CD4-positive, CD25-positive, alpha-beta regulatory T cell (primary cell): ENCODE data around the gene COPG1. TPM values are rescaled to one million over a fixed set of nuclear protein-coding genes. Genes with fewer than 3 reads are reported as not detected.

Experiments used
- ATAC-seq, 2 donors: fragments of 150-1000 bp; cut with Tn5 transposase; one replicate each; pipeline ENCODE4 v1.10.0; 2021; ENCODE audit warnings: low read depth in 2 of 2, moderate number of reproducible peaks in 2 of 2, moderate library complexity in 1 of 2
- DNase-seq, 3 donors: peaks; one replicate each; pipeline versions ENCODE4 v3.0.0 to v3.0.0-alpha.2; 2012 to 2022; ENCODE audit warnings: mixed read lengths in 1 of 3
- H3K27ac ChIP-seq: one replicate; pipeline ENCODE4 v1.7.0; 2013; ENCODE audit warnings: mild to moderate bottlenecking, low read length; ENCODE audit not compliant: insufficient read depth, poor library complexity, severe bottlenecking
- H3K27me3 ChIP-seq: one replicate; pipeline ENCODE4 v1.7.0; 2013; ENCODE audit warnings: low read length; ENCODE audit not compliant: control insufficient read depth, insufficient read depth
- H3K36me3 ChIP-seq: one replicate; pipeline ENCODE4 v1.7.0; 2013; ENCODE audit warnings: mild to moderate bottlenecking, low read length, moderate library complexity; ENCODE audit not compliant: control insufficient read depth, insufficient read depth
- H3K4me1 ChIP-seq: 2 replicates; pipeline ENCODE4 v1.7.0; 2013; ENCODE audit warnings: mild to moderate bottlenecking, low read length; ENCODE audit not compliant: insufficient read depth, control insufficient read depth, poor library complexity, severe bottlenecking
- H3K4me3 ChIP-seq: one replicate; pipeline ENCODE4 v1.7.0; 2013; ENCODE audit warnings: low read depth, mild to moderate bottlenecking, low read length, moderate library complexity
- H3K9me3 ChIP-seq, 2 experiments: 1 replicate in 1 of 2; 2 replicates in 1 of 2; pipeline ENCODE4 v1.7.0; 2013; ENCODE audit warnings: low read length in 2 of 2, mild to moderate bottlenecking in 1 of 2, moderate library complexity in 1 of 2; ENCODE audit not compliant: control insufficient read depth in 2 of 2
- H3K27ac Mint-ChIP-seq, 3 donors: one replicate each; pipeline ENCODE4 v1.8.0; 2020 to 2022; ENCODE audit warnings: mild to moderate bottlenecking in 3 of 3, mixed read lengths in 3 of 3, moderate library complexity in 2 of 3
- H3K27me3 Mint-ChIP-seq: one replicate; pipeline ENCODE4 v1.8.0; 2022; ENCODE audit warnings: mild to moderate bottlenecking, mixed read lengths
- H3K36me3 Mint-ChIP-seq: one replicate; pipeline ENCODE4 v1.8.0; 2020; ENCODE audit warnings: mixed read lengths
- H3K4me1 Mint-ChIP-seq, 4 donors: one replicate each; pipeline ENCODE4 v1.8.0; 2020 to 2022; ENCODE audit warnings: mixed read lengths in 4 of 4, mild to moderate bottlenecking in 1 of 4
- H3K4me3 Mint-ChIP-seq, 4 donors: one replicate each; pipeline ENCODE4 v1.8.0; 2020 to 2022; ENCODE audit warnings: mild to moderate bottlenecking in 4 of 4, mixed read lengths in 4 of 4, moderate library complexity in 3 of 4
- H3K9me3 Mint-ChIP-seq, 7 donors: one replicate each; pipeline ENCODE4 v1.8.0; 2020 to 2022; ENCODE audit warnings: mixed read lengths in 7 of 7, mild to moderate bottlenecking in 3 of 7, moderate library complexity in 2 of 7
- polyA plus RNA-seq, 4 donors: library from polyadenylated mRNA; unstranded; fragments of 300-500 nt; fragmentation: Illumina TruSeq; gene quantifications; one replicate each; pipeline ENCODE4 v1.2.3, GENCODE V29; 2021
- total RNA-seq: library from RNA; stranded (reverse); gene quantifications from one replicate; pipeline ENCODE4 v1.2.3, GENCODE V29; 2022

The COPG1 gene
- total and polyA plus RNA-seq, 5 donors from 2014 or later: 67.7 to 105 (median 88.4) TPM

DNA sequence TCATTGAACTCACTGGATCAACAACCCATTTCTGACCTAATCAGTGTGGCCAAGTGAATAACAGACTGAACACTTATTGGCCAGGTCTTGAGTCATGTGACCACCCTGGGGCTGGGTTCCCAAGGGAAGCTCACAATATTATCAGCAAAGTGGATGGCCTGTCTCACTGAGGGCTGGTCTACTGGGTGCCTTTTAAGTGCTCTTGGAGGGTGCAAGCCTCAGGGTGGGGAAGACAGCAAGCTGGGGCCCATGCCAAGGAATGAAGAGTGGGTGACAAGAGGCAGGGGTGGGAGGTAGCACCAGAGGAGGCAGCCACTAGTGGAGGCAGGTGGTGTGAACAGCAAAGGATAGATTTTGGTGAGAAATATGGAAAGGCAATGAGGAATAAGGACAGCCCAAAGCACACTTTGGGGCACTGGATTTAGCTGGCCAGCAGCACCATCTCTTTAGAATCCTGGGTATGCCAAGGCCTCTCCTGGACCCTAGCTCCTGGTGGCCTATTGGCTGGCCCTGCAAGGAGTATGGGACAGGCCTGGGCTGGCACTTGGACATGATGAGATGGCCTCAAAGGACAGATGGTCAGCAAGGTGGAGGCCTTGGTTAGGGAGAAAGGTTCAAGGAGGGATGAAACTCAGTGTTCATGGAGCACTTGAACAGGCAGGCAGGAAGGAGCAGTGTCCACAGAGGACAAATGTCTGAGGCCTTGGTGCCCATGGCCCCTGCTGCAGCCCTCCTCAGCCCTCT is 63.4 kb downstream of the COPG1 start:
- Mint-ChIP-seq H3K9me3 (no peaks in the 10 kb centered on the region), H3K4me3 (peak overlapping the region; percentile 51 to 94 (median 84)), H3K4me1 (peaks cover 10 to 36% (median 24%) of the 10 kb centered on the region in 4 donors), H3K27me3 (no peaks in the 10 kb centered on the region), H3K36me3 (no peaks in the 10 kb centered on the region), H3K27ac (peak overlapping the region; percentile 73 to 85 (median 85))
- ATAC-seq (no peak), DNase-seq (no peak)
- no peaks in the 10 kb centered on the region for H3K27me3 ChIP-seq
- H3K36me3 ChIP-seq: no peaks in the 10 kb centered on the region
- peaks cover 29% of the 10 kb centered on the region for H3K4me1 ChIP-seq
- no peaks in the 10 kb centered on the region for H3K9me3 ChIP-seq
- H3K27ac ChIP-seq: peak overlapping the region; percentile 73
- no peak overlapping the region for H3K4me3 ChIP-seq

DNA sequence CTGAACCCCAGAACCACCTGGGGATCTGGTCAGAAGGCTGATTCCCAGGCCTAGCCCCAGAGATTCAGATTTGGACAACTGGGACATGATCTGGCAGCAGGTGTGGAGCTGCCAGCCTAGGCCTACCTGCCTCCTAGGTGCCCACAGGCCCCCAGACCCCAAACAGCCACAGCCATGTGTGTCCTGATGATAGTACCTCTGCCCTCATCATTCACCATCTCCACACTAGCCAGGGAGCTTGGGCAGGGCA is 63.9 kb downstream of the COPG1 start:
- peak overlapping the region; percentile 87 to 94 (median 92) for H3K4me3 Mint-ChIP-seq
- peaks cover 10 to 35% (median 25%) of the 10 kb centered on the region in 4 donors for H3K4me1 Mint-ChIP-seq
- Histone ChIP-seq H3K9me3 (no peaks in the 10 kb centered on the region), H3K27me3 (no peaks in the 10 kb centered on the region), H3K4me1 (peaks cover 29% of the 10 kb centered on the region), H3K27ac (peak overlapping the region; percentile 73), H3K36me3 (no peaks in the 10 kb centered on the region), H3K4me3 (no peak overlapping the region)
- H3K9me3 Mint-ChIP-seq: no peaks in the 10 kb centered on the region
- DNase-seq: no peak
- H3K27ac Mint-ChIP-seq: peak overlapping the region; percentile 85 to 89 (median 88)
- H3K36me3 Mint-ChIP-seq: no peaks in the 10 kb centered on the region
- no peaks in the 10 kb centered on the region for H3K27me3 Mint-ChIP-seq
- peak; percentile 2 to 6 for ATAC-seq

DNA sequence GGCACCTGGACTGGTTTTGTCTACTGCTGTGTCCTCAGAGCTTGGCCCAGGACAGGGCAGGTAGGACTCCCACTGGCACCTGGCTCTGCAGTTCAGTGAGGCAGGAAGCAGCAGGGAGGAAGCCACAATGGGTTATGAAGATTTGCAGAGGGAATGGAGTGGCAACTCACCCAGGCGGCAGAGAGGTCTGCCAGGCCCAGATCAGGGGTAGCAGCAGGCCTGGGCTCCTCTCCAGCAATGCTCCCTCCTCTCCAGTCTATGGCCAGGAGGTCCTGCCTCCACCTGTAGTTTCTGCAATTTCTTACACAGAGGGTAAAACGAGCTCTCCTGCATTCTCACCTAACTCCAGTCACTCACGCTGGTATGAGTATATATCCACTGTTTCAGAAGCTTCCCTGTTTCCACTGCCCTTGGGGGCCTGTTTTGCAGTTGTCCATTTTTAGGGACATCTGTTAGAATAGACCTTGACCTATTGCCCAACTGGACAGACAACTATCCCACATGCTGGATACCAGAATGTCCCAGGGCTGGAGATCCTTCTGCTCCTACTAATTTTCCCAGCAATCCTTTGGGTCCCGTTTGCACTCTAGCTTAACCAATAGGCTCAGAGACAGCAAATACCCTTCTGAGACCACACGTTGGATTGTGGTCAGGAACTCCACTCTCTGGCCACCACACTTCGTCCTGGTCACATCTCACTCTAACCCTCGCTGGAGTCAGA is 64.4 kb downstream of the COPG1 start:
- no peaks in the 10 kb centered on the region for H3K27me3 ChIP-seq
- no peaks in the 10 kb centered on the region for H3K9me3 Mint-ChIP-seq
- peak in 2 of 3 donors; percentile 19 to 36 for DNase-seq
- peak overlapping the region; percentile 74 for H3K4me3 ChIP-seq
- no peaks in the 10 kb centered on the region for H3K9me3 ChIP-seq
- peak overlapping the region; percentile 73 for H3K27ac ChIP-seq
- H3K4me1 Mint-ChIP-seq: peaks cover 6 to 32% (median 22%) of the 10 kb centered on the region in 4 donors
- peak overlapping the region; percentile 85 to 89 (median 88) for H3K27ac Mint-ChIP-seq
- H3K4me1 ChIP-seq: peaks cover 29% of the 10 kb centered on the region
- peaks cover 4% of the 10 kb centered on the region for H3K27me3 Mint-ChIP-seq
- H3K36me3 Mint-ChIP-seq: no peaks in the 10 kb centered on the region
- H3K36me3 ChIP-seq: no peaks in the 10 kb centered on the region
- peak overlapping the region; percentile 87 to 94 (median 92) for H3K4me3 Mint-ChIP-seq
- ATAC-seq: peak in 1 of 2 donors; percentile 1

DNA sequence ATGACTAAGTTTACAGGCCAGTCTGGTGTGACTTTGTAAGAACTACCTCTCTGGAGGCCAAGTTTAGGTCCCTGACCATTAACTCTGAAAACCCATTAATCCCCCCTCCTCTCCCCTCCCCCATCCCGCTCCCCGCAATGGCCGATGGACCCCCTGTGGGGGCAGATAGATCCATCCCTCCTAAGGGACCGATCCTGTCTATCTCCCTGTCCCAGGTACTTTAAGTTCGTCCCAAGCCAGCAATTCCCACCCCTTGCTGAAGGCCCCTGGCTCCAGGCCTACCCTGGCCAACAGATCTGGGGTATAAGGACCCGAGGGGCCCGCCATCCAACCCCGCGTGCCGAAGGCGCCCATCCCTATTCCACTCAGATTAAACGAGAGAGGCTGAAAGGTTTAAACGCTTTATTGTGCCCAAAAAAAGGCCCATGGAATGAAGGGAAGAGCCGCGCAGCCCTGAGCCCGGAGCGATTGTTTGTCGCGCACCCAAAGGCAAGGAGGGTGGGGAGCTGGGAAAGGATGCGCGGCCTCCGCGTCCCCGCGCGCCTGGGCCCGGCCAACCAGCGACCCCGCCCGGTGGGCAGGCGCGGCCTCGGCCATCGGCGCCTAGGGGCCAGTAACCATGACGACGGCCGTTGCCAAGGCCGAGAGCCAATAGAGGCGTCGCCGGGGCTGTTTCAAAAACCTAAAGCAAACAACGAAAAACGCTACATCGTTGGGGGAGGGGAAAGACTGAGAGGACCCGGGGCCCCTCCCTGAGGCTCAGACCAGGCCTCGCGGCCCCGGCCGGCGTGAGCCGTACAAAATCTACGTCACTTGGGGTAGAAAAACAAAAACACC is 65.2 kb downstream of the COPG1 start:
- Mint-ChIP-seq H3K36me3 (no peaks in the 10 kb centered on the region), H3K27me3 (peaks cover 4% of the 10 kb centered on the region), H3K4me3 (peak overlapping the region; percentile 92 to 97 (median 94)), H3K27ac (peak overlapping the region; percentile 85 to 89 (median 85)), H3K9me3 (no peaks in the 10 kb centered on the region), H3K4me1 (peaks cover 5 to 32% (median 21%) of the 10 kb centered on the region in 4 donors)
- peaks cover 29% of the 10 kb centered on the region for H3K4me1 ChIP-seq
- ATAC-seq: peak; percentile 4 to 10
- H3K9me3 ChIP-seq: no peaks in the 10 kb centered on the region
- no peaks in the 10 kb centered on the region for H3K27me3 ChIP-seq
- peak; percentile 48 to 74 (median 51) for DNase-seq
- H3K36me3 ChIP-seq: no peaks in the 10 kb centered on the region
- H3K4me3 ChIP-seq: peak overlapping the region; percentile 74
- H3K27ac ChIP-seq: peak overlapping the region; percentile 73

DNA sequence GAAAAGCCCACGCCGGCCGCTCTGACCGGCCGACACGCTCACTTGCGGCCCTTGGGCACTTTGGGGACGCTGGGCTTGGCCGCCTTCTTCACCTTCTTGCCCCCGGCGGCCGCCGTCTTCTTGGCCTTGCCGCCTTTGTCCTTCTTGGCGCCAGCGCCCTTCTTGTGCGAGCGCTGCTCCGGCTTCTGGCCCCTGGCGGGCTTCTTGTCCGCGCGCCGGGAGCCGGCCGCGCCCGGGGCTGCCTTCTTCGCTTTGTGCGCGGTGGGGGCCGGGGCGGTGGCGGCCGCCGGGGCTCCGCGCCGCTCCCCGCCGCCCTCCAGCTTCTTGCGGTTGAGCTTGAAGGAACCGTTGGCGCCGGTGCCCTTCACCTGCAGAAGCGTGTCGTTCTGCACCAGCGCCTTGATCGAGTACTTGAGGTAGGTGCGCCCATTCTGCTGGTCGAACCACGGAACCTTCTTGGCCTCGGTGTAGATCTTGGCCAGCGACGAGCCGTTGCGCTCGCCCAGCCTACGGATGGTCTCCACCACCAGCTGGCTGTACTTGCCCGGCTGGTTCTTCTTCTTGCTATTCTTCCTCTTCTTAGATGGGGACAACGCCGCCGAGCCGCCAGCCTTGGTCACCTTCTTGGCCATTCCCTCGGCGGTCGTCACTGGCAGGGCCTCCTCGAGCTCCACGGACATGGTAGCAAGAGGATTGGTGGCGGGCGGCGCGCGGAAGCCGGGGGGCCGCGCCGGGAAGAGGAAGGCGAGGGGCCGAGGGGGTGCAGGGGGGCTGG is 66.0 kb downstream of the COPG1 start:
- Histone ChIP-seq H3K36me3 (no peaks in the 10 kb centered on the region), H3K4me3 (peak overlapping the region; percentile 74), H3K27ac (peak overlapping the region; percentile 73), H3K27me3 (no peaks in the 10 kb centered on the region), H3K4me1 (peaks cover 29% of the 10 kb centered on the region), H3K9me3 (no peaks in the 10 kb centered on the region)
- peak in 2 of 3 donors; percentile 46 to 62 for DNase-seq
- Mint-ChIP-seq H3K27me3 (peaks cover 4% of the 10 kb centered on the region), H3K36me3 (no peaks in the 10 kb centered on the region), H3K4me1 (peaks cover 5 to 32% (median 21%) of the 10 kb centered on the region in 4 donors), H3K9me3 (no peaks in the 10 kb centered on the region), H3K27ac (peak overlapping the region; percentile 78 to 83 (median 80)), H3K4me3 (peak overlapping the region; percentile 92 to 97 (median 94))
- ATAC-seq: peak; percentile 3 to 9

DNA sequence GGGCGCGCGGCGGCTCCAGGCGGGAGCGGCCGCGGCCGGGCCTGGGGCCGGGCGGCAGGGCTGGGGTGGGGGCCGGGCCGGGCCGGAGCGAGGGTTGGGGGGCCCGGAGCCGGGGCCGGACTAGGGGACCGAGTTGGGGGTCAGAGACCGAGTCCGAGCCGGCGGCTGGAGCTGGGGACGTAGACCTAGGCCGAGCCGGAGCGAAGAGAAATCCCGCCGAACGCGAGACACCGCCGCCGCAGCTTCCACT is 66.5 kb downstream of the COPG1 start:
- Histone ChIP-seq H3K4me3 (peak overlapping the region; percentile 7), H3K4me1 (peaks cover 29% of the 10 kb centered on the region), H3K27me3 (no peaks in the 10 kb centered on the region), H3K9me3 (no peaks in the 10 kb centered on the region), H3K36me3 (no peaks in the 10 kb centered on the region), H3K27ac (peak overlapping the region; percentile 73)
- Mint-ChIP-seq H3K36me3 (no peaks in the 10 kb centered on the region), H3K27me3 (peaks cover 4% of the 10 kb centered on the region), H3K4me3 (peak overlapping the region; percentile 89 to 94 (median 92)), H3K4me1 (peaks cover 5 to 32% (median 19%) of the 10 kb centered on the region in 4 donors), H3K9me3 (no peaks in the 10 kb centered on the region), H3K27ac (peak overlapping the region; percentile 67 to 88 (median 78))
- no peak for DNase-seq
- ATAC-seq: no peak
